HG03575 (cell line): ENCODE measurements around the gene INPP5D.
"Not testable (repeated sequence)": the region's sequence is repeated elsewhere in the genome, so short reads cannot be mapped to it uniquely, and the experiment has no call there.

Source experiments
- ATAC-seq: cut with Tn5 transposase; IDR thresholded peaks from one replicate; pipeline ENCODE4 v1.9.1; 2021; ENCODE audit not compliant: unreplicated experiment, insufficient number of reproducible peaks, low FRiP score; ENCODE audit errors: extremely low read depth

The INPP5D gene

GRCh38 chr2:233183869-233184418, 123.8 kb downstream of the INPP5D start:
- ATAC-seq: no peak

- no peak for ATAC-seq
These were observed 124.5 kb downstream of the INPP5D start for GRCh38 chr2:233184669-233185068.

- ATAC-seq: no peak
These were observed 125.2 kb downstream of the INPP5D start for GRCh38 chr2:233185330-233185729.

- ATAC-seq: no peak
These were observed 125.8 kb downstream of the INPP5D start for GRCh38 chr2:233185963-233186362.

DNA sequence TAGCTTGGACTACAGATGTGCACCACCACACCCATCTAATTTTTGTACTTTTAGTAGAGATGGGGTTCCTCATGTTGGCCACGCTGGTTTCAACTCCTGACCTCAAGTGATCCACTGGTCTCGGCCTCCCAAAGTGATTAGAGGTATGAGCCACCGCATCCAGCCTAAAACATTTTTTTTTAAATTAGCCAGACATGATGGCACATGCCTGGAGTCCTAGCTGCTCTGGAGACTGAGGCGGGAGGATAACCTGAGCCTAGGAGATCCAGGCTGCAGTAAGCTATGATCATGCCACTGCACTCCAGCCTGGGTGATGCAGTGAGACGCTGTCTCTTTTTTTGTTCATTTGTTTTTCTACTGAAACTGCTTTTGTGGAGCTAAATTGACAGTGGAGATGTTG, 126.7 kb downstream of the INPP5D start:
- ATAC-seq: no peak

GRCh38 chr2:233189025-233189424, 128.9 kb downstream of the INPP5D start:
- no peak for ATAC-seq

- not testable (repeated sequence) for ATAC-seq
These were observed 130.9 kb downstream of the INPP5D start for GRCh38 chr2:233191016-233191415.

DNA sequence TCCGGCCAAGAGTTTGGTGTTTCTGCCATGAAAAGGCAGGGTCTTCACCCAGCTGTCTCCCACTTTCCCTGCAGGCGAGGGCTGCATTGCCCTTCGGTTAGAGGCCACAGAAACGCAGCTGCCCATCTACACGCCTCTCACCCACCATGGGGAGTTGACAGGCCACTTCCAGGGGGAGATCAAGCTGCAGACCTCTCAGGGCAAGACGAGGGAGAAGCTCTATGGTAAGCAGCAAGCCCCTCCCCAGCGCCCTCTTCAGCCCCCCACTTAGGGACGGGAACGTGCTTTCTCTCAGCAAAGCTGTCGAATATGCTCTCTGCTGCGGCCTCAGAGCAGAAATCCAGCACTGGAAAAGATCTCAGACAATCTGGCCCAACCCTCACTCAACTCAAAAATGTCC, 133.6 kb downstream of the INPP5D start:
- ATAC-seq: no peak

DNA sequence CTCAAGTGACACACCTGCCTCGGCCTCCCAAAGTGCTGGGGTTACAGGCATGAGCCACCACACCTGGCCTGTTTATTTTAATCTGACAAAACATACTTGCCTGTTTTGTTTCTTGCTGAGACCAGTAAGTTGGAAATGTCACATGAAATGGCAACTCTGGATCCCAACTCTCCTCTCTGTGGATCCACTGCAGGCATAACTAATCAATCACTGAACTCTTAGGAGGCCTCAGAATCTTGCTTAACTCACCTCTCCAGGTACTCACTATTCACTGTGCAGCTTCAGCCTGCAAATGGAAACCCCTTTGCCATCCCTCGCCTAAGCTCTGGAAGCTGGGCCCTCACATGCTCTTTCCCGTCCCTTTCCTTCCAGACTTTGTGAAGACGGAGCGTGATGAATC, 134.9 kb downstream of the INPP5D start:
- ATAC-seq: no peak

GRCh38 chr2:233197022-233197421, 136.9 kb downstream of the INPP5D start:
- ATAC-seq: no peak

- no peak for ATAC-seq
These were observed 137.9 kb downstream of the INPP5D start for GRCh38 chr2:233198026-233198425.

DNA sequence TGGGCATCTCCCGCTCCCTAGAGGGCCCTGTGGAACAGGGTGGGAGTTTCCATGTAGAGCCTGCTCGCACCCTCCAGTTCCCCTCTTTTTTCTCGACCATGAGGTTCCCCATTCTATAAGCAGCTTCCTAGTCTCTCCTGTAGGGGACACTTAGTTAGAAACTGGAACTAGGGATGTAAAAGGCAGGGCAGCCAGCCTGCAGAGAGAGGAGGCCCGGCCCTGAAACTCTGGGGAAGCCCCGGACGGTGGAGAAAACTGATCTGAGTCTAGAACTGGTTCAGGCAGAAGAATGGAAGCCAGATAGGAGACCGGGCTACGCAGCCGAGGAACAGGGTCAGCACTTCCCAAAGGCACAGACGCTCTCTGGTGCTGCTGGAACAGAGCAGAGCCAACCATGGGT, 139.7 kb downstream of the INPP5D start:
- ATAC-seq: no peak

GRCh38 chr2:233200790-233201189, 140.6 kb downstream of the INPP5D start:
- ATAC-seq: not testable (repeated sequence)

DNA sequence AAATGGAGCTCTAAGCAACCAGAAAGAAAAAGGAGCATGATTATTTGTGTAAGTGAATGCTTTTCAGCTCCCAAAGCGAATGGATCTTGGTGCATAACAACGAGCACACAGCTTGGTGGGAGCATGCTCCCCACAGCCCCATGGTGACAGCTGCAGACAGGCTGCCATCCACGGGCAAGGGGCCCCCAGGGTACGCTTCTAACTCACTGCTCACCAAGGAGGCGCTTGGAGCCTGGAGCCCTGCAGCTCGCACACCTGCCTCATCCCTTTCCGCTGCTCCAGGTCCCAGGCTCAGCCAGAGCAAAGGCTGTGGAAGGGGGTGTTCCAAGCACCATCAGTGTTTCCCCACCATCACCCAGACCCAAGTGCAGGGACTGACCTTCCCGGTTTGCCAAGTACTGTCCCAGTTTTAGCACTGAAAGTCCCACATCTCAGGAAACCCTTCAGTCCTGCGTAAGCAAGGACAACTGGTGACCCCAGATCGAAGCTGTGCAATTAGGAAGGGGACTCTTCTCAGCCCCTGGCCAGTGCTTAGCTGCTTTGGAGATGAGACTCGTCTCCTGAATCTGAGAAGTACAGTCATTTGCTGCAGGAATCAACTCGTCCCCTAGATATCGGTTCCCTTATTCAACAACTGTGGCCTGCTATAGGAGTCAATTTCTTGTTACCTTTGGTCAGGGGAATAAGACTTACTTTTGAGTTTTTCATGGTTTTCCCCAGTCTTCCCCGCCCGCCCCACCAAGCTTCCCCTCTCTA, 141.3 kb downstream of the INPP5D start:
- ATAC-seq: no peak

- ATAC-seq: no peak
These were observed 142.4 kb downstream of the INPP5D start for GRCh38 chr2:233202531-233202944.

DNA sequence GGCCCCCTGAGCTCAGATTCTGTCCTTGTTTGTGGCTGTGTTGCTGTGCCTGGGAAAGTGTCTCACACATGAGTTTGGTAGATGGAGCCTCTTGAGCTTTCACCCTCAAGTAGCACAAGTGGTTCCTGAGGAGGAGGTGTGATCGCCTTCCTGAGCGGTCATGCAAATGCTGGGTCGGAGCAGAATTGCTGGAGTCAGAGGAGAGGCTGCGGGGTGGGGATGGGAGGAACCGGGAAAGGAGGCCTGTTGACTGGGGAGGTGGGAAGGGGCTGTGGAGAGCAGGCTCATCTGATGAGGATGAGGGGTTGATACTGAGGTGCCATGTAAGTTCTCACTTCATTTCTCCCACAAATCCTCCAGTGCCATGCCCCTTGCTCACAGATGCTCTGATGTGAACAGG, 142.9 kb downstream of the INPP5D start:
- no peak for ATAC-seq

DNA sequence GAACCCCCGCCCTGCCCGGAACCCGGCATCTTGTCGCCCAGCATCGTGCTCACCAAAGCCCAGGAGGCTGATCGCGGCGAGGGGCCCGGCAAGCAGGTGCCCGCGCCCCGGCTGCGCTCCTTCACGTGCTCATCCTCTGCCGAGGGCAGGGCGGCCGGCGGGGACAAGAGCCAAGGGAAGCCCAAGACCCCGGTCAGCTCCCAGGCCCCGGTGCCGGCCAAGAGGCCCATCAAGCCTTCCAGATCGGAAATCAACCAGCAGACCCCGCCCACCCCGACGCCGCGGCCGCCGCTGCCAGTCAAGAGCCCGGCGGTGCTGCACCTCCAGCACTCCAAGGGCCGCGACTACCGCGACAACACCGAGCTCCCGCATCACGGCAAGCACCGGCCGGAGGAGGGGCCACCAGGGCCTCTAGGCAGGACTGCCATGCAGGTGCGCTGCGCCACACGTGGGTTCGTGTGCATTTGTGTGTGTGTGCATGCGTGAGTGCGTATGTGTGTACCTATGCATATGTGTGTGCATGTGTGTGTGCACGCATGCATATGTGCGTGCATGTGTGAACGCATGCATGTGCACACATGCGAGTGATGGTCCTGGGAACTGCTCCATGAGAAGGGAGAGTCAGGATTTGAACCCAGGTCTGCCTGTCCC, 144.3 kb downstream of the INPP5D start:
- ATAC-seq: no peak

DNA sequence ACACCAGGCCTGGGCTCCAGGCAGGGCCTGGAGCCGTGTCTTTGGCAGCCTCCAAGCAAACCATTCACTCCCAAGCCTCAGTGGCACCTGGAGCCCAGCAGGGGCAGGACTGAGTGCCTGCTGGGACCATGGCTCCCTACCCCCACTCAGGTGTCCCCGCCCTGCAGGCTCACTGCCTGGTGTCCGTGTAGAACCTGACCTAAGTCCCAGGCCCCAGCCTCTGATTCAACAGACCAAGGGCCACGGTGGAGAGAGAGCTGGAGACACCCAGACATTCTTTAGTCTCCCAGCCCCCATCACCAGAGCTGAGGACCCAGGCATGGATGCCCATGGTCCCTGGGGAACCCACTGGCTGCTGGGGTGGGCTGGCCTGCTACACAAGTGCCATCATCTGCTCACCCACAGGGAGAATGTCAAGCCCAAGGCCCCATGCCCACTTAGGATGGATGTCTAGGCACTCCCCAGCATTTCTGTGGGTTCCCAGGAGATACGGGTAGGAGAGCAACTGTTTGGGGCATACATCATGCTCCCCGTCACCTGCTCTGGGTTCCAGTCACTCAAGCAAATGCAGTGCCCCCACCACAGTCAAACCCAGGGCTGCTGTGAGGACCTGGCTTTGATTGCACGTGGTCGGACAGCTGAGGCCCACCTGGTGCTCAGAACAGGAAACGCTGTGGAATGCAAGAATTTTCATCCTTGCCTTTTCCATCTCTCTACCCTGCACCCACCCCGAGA, 148.4 kb downstream of the INPP5D start:
- no peak for ATAC-seq

GRCh38 chr2:233209117-233209532, 149.0 kb downstream of the INPP5D start:
- no peak for ATAC-seq
